Activated T-cell treated with anti-CD3 and anti-CD28 coated beads for 1 hour (primary cell): Measurements from ENCODE around the gene ZNF573.

Experiments
- DNase-seq: peaks from one replicate; pipeline ENCODE4 v3.0.0-alpha.2; 2020; ENCODE audit warnings: low read depth

ZNF573 gene

DNA sequence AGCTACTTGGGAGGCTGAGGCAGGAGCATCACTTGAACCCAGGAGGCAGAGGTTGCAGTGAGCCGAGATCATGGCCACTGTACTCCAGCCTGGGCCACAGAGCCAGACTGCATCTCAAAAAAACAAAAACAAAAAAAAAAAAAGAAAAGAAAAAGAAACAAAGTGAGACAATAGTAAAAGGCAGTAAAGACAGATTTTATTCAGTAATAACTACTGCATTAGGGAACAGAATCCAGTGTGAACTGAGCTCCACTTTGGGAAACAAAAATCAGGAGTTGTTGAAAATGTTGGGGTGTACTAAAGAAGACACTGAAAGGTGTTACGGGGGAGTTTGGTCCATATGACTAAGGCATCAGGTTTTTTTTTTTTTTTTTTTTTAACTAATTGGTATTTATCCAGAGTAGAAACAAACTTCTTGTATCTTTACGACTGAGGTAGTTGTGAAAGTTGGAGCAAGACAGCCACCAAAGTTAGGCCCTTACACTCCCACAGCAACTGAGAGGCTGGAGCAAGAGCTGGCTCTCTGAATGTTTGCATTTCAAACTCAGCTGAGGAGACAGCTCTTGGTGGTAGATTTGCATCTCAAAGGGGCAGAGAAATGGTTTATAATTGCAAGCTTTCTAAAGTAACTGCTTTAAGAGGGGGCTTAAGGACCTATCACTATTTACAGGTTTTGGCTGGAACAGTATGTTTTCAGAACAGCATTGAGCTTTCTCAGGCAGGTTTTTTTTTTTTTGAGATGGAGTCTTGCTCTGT is 84.1 kb downstream of the ZNF573 start:
- DNase-seq, result no peak

- no peak for DNase-seq
These were observed 86.3 kb downstream of the ZNF573 start for GRCh38 chr19:37692956-37693620.

- DNase-seq, result peak; percentile 67
These were observed 87.4 kb downstream of the ZNF573 start for GRCh38 chr19:37691881-37692504.
